Limb (tissue), 2 donors: ENCODE results near the gene CCDC138.
"Not testable (repeated sequence)": the region's sequence is repeated elsewhere in the genome, so short reads cannot be mapped to it uniquely, and the experiment has no call there.

Experiments
- DNase-seq, 2 donors: peaks; one replicate each; pipeline ENCODE4 v3.0.0-alpha.2; 2016; ENCODE audit errors: extremely low spot score in 2 of 2

Gene CCDC138

GRCh38 chr2:108786354-108787215 lies at the start of gene CCDC138:
Gene CCDC138 (plus strand): TSS chr2:108786771. CDS start chr2:108786823, 52 bp downstream.
- peak; percentile 88 to 92 for DNase-seq

- DNase-seq, result not testable (repeated sequence)
These were observed 28.6 kb upstream of the CCDC138 start for GRCh38 chr2:108757973-108758372.

DNA sequence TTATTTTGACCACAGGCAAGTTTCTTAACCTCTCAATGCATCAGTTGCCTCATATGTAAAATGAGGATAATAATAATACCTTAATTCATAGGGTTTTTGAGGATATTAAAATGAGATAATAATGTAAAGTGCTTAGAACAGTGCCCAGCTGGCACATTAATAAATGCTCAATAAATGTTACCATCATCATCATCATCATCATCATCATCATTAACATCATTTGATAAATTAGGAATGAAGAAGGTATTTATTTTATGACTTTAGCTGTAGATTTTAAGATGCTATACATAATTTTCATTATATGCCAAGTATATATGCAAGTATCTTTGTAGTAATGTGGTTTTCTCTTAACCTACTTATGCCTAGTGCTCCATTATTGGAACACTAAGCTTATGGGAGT lies 24.0 kb upstream of the CCDC138 start:
- DNase-seq, result not testable (repeated sequence)

DNA sequence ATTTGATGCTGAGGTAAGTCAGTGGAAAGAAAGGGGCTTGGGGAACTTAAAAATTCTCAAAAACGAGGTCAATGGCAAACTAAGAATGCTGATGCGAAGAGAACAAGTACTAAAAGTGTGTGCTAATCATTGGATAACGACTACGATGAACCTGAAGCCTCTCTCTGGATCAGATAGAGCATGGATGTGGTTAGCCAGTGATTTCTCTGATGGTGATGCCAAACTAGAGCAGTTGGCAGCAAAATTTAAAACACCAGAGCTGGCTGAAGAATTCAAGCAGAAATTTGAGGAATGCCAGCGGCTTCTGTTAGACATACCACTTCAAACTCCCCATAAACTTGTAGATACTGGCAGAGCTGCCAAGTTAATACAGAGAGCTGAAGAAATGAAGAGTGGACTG lies 19.9 kb upstream of the CCDC138 start:
- not testable (repeated sequence) for DNase-seq

GRCh38 chr2:108767859-108768258 lies 18.7 kb upstream of the CCDC138 start:
- not testable (repeated sequence) for DNase-seq

DNA sequence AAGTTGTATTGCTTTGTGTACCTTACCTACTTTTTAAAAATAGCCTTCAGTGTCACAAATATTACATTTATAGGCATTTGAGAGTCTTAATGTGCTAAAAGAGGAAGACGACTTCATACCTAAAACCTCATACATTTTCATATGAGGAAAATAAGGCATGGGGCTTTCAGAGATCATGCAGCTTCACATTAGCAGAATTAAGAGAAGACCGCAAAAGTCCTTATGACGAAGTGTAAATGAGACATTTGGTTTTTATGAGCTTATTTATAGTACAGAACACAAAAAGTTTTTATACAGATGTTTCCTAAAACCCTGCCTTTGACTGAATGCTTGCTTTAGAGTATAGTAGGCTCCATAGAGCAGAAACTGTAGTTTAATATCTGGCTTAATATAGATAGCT lies 10.1 kb upstream of the CCDC138 start:
- no peak for DNase-seq

GRCh38 chr2:108778857-108779256 lies 7.7 kb upstream of the CCDC138 start:
- DNase-seq, result no peak

DNA sequence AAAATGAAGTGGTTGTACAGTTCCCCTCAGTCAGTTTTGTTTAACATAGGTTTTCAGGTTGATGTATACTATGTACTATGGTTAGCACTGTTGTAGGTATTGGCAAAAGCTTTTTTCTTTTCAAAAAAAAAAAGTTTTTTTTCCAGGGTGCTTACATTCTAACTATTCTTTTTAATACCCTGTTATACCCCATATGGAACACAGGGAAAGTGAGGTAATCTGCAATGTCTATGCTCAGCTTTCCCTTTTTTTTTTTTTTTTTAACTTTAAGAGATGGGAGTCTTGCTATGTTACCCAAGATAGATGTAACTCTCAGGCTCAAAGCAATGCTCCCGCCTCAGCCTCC lies 590 bp upstream of the CCDC138 start:
- DNase-seq, result no peak

- DNase-seq, result peak in 1 of 2 donors; percentile 4
These were observed 608 bp downstream of the CCDC138 start for GRCh38 chr2:108787216-108787541.

- no peak for DNase-seq
These were observed 16.6 kb downstream of the CCDC138 start for GRCh38 chr2:108803045-108803736.

DNA sequence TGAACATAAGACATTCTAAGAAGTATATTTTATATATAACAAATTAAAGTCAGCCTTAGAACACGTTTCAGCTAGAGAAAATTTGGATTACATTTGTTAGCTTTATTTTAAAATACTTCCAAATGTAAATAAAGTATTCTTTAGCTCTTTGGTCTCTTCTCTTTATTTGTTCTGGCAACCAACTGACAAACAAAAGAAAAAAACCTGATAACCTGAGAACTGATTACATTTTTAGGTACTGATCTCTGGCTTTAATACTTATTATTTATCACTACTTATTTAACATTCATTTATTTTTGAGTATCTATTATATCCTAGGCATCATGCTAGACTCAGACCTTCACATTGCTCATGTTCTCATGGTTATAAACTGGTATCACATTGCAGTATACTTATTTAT lies 18.5 kb downstream of the CCDC138 start:
- no peak for DNase-seq

- no peak for DNase-seq
These were observed 19.2 kb downstream of the CCDC138 start for GRCh38 chr2:108805782-108806181.

DNA sequence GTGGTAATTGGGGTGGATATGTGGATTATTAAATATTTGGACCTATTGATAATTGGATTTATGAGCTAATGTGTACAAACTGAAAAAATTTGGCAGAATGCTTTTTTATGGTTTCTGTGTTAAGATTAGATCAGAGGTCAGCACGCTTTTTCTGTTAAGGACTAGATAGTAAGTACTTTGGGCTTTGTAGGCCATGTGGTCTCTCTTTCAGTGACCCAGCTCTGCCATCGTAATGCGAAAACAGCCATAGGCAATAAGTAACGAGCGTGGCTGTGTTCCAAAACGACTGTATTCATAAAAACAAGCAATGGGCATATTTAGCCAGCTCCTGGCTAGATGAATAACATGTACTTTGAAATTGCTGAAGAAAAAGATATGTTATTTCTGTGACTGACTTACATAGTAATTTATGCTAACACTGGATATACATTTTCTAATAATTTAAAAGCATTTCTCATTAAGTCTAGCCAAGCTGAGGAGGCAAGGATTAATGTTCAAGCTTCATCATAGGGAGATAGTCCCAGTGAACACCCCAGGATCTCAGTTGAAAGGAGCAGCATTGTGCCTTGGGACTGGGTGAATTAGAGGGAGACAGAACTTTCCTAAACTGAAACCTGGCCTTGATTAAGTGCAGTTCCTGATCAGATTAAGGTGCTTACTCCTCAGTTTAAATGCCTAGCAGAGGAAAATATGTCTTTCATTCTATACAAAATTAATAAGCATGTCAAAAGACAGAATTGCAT lies 20.0 kb downstream of the CCDC138 start:
- no peak for DNase-seq

- DNase-seq, result no peak
These were observed 23.4 kb downstream of the CCDC138 start for GRCh38 chr2:108809936-108810335.

GRCh38 chr2:108810993-108811957 lies 24.7 kb downstream of the CCDC138 start:
- no peak for DNase-seq

DNA sequence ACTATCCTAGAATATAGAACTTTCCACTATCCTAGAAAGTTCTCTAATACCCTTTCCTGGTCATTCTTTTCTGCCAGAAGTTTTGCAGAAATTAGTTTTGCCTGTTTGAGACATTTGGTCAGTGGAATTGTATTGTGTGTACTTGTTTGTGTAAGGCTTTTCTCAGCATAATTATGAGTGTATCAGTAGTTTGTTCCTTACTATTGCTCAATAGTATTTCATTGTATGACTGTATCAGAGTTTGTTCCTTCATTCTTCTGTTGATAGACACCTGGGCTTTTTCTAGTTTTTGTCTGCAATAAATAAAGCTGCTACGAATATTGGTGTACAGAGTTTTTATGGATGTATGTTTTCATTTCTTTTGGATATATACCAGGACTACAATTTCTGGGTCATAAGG lies 27.2 kb downstream of the CCDC138 start:
- no peak for DNase-seq

DNA sequence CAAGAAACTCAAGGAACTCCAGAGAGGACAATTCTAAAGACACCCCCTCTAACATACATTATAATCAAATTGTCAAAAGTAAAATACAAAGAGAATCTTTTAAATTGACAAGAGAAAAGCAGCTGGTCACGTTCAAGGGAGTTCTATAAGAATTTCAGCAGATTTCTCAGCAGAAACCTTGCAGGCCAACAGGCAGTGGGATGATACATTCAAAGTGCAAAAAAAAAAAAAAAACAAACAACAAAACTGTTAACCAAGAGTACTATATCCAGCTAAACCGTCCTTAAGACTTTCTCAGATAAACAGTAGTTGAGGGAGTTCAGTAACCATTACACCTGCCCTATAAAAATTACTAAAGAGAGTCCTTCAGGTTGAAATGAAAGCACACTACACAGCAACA lies 33.9 kb downstream of the CCDC138 start:
- no peak for DNase-seq

GRCh38 chr2:108823286-108823685 lies 36.7 kb downstream of the CCDC138 start:
- no peak for DNase-seq

GRCh38 chr2:108824316-108825070 lies 37.9 kb downstream of the CCDC138 start:
- DNase-seq, result no peak

- no peak for DNase-seq
These were observed 38.7 kb downstream of the CCDC138 start for GRCh38 chr2:108825254-108825653.
